GM18909 (cell line): ENCODE results near the gene SOCS6.

ENCODE experiments used
- ATAC-seq: cut with Tn5 transposase; IDR thresholded peaks from one replicate; pipeline ENCODE4 v1.9.1; 2021; ENCODE audit warnings: mild to moderate bottlenecking; ENCODE audit not compliant: unreplicated experiment, poor library complexity

SOCS6 gene

DNA sequence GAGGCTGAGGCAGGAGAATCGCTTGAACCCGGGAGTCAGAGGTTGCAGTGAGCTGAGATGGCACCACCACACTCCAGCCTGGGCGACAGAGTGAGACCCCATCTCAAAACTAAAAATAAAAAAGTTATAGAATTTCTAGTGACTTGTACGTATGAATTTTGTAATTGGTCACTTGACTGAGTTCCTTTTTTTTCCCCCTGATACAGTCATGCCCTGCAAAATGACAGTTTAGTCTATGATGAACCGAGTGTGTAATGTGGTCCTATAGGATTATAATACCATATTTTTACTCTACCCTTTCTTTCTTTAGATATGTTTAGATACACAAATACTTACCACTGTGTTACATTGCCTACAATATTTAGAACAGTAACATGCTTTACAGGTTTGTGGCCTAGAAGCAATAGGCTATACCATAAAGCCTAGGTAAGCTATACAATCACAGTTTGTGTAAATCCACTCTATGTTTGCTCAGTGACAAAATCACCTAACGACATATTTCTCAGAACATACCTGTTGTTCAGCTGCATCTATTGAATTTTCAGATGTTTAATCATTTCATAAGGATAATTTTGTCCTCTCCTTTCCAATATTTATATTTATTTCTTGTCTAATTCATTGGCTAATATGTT lies 25.4 kb downstream of the SOCS6 start:
- ATAC-seq, result no peak

DNA sequence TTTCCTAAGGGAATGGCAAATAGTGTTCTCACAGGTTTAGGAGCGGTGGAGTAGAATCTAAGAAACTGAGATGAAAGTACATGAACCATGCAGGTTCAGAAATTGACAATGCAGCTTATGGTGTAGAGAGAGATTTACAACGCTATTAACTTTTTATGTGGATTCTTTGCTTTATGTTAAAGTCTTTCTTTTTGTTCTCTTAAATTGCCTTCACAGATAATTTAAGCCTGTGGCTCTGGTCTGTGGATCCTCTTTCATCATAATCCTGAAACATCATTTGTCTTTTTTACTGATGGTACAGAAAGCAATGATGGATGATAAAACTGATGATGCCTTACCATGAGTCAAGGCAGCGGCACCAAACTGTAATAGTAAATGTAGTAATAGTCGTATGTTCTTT lies 30.3 kb downstream of the SOCS6 start:
- no peak for ATAC-seq

DNA sequence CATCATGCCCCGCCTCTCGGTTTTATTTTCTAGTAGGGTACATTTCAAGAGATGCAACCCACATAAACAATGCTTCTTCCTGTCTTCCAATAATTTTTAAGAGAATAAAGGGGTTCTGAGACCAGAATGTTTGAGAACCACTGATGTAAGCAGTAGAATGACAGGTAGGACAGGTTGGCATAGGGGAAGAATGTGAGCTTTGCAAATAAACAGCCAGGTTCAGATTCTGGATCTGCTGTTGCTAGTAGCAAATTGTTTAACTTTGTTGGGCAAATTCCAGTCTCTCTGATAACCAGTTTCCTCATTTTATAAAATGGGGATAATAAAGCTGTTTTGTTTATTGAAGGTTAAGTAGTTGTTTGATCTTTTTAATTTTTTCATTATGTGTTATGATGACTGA lies 32.8 kb downstream of the SOCS6 start:
- ATAC-seq, result no peak

DNA sequence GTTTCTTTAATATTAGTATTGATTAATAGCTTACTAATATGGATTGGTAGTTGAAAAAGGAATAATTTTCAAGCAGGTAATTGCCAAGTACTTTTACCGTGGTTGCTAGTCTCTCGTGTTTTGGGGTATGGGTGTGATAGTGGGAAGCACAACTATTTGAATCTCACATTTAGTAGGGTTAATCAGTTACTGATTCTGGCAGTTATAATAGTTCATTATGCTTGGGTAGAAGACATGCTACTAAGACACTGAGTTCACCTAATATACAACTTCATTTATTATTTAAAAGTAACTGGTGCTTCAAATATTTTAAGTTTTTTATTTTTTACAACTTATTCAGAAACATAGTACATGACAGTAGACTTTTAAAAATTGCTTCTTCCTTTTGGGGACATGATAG lies 33.5 kb downstream of the SOCS6 start:
- ATAC-seq, result no peak

DNA sequence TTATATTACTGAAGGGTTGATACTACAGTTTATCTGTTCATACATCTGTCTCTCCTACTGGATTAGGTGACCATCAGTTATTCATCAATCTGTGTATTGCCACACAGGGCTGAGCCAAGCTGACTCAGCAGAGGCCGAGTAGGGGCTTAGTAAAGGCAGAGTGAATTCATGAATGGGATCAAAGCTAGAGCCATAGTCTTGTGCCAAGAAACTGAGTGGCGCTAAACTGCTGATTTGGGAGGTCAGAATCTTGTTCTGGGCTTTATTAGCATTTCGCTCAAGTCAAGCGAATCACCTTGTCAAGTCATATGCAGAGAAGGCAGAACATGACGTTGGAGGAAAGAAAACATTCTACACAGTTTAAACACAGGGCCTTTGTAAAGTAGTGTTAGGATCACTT lies 34.1 kb downstream of the SOCS6 start:
- no peak for ATAC-seq

DNA sequence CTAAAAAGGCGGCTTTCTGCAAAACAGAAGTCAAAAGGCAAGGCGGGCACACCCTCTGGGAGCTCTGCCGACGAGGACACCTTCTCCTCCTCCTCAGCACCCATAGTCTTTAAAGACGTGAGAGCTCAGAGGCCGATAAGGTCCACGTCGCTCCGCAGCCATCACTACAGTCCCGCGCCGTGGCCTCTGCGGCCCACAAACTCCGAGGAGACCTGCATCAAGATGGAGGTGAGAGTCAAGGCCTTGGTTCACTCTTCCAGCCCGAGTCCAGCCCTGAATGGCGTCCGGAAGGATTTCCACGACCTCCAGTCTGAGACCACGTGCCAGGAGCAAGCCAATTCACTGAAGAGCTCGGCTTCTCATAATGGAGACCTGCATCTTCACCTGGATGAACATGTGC lies 36.1 kb downstream of the SOCS6 start:
- no peak for ATAC-seq

DNA sequence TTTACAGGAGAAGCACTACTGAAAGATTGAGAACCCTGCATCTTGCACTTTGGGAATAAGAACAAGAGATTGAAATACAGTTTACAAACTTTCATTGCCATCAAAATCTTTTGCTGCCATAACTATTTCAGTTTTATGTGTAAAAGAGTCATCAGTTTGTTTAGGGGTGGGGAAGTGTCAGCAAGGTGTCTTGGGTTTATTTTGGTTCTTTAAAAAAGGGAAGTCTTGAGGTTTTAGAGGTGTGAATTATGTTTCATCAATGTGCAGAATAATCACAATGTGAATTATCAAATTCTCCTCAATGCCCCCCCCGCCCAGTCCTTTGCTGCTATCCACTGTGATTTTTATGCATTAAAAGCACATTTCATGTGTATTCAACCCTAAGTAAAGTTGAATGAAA lies 37.4 kb downstream of the SOCS6 start:
- no peak for ATAC-seq

DNA sequence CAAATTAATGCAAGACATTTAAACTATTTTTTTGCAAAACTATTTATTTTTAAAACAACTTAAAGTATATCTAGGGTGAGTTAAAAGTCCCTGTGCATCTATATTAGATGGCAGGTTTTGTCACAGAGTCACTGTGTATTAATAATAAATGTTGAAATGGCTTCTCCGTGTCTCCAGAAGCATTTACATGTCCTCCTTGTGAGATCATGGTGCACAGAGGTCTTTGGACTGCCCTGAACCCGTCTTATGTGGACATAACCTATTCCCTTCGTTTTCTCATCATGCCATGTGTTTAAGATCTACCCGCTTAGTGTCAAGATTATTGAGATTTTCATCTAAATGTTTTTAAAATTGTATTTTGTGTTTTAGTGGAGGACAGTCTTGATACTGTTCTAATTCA lies 39.3 kb downstream of the SOCS6 start:
- ATAC-seq, result no peak

DNA sequence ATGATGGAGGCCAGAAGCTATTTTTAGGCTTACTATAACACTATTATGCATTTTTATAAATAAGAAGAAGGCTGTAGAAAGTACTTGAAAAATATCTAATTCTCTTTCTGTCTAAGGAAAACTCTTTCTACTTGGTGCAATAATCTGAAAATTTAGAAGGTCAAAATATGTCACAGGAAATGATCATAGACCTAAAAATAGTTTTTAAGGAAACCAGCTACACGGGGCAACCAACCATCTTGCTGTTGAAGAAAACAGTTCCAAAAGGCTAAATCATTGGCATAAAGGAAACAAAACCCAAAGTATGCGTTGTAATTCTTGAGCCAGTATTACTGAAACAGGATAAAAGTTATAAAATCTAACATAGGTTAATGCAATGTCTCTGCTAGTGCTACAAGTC lies 40.2 kb downstream of the SOCS6 start:
- ATAC-seq, result no peak

DNA sequence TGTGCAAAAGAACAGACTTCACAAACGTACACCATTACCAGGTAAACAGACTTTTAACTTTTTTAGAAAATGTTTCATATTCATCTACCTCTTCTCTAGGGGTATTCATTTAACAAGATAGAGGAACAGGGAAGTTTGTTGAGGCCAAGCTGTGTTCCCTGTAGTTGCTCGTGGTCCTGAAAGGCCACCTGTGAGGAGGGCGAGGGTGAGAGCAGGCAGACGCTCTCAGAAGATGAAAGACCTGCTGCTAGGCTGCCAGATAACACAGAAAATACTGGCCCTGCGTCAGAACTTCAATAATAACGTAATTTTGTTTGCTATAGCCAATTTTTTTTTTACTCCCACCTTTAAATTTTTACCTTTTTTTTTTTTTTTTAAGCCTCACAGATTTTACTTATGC lies 42.0 kb downstream of the SOCS6 start:
- ATAC-seq, result no peak

DNA sequence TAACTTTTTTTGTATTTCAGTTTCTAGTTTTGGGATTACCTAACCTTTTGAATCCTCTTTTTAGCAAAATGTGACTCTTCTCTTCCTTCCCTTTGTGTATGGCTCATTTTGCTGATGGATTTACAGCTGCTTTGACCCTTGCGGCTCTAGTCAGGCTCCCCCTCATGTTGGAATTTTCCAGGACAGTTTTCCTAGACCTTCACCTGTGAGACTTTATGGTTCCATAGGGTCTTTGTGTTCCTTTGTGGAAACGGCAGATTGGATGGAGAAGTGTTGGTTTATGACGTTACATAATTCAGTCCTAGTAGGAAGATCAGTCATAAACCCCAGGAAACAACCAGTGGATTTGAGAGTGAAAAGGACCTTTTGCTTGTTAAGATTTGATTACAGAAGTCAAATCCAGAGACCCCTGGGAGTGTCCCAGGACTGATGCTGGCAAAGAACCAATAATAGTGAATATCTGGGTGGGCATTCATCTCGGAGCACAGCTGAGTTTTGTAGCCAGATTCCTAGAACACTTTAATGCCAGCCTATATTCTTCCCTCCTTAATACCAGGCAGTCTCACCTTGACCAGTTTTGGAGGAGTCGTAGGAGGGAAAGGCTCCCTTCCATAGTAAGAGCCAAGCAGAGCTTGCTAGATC lies 42.7 kb downstream of the SOCS6 start:
- no peak for ATAC-seq

DNA sequence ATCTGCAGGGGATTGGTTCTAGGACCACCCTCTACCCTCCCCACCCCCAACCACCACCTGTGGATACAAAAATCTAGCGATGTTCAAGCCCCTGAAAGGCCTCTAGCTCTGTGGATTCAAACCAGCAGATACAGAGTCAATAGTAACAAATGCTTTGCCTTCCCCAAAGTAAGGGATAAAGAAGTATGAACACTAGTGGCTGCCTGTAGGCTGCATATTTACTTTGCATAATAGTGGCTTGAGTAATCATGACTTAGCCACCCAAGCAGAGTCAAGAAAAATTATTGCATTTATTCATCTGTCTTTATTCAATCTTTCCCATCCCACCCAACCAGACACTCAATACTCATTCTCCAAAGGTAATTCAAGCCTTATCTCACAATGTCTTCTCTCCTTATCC lies 43.8 kb downstream of the SOCS6 start:
- ATAC-seq, result no peak

DNA sequence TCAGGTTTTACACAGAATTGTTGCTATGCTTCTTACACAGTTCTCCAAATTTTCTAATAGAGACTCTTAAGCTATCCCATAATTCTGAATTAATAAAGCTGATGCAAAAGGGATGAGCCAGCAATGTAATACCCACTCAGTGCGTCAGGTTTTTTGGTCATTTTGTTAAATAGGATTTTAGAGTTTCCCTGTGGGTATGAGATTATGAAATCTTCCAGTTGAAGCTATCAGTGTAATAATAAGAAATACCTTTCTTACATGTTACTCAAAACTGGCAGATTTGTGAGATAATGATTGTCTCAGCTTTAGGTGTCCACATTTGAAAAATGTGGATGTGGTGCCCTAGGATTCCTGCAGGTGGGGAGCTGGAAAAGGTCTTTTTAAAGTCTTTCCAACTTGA lies 44.5 kb downstream of the SOCS6 start:
- no peak for ATAC-seq

DNA sequence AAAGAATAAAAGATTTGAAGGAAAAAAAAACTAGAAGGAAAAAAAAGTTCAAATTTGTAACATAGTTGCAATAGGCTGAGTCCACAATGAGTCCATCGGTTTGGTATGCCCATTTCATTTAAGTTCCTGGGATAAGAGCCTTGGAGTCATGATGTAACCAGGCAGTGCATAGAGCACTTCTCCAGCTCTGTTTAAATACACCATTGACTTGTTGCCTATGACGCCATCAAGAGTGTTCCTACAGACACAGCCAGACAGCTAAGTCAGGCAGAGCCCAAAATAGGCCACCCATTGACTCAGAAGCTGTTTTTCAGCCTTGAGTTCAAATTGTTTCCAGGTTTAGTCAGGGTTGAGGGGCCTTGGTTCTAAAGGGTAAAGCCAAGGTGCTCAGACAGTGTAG lies 44.9 kb downstream of the SOCS6 start:
- no peak for ATAC-seq

DNA sequence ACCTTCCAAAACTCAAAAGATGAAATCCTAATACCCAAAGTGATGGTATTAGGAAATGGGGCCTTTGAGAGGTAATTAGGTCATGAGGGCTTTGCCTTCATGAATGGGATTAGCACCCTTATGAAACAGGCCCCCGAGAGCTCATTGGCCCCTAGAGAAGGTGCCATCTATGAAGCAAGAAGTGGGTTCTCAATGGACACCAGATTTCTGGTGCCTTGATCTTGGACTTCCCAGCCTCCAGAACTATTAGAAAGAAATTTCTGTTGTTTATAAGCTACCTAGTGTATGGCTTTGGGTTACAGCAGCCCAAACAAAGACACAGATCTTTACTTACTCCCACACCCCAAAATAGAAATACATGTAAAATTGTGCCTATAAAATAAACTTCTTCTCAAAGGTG lies 45.4 kb downstream of the SOCS6 start:
- ATAC-seq, result no peak

DNA sequence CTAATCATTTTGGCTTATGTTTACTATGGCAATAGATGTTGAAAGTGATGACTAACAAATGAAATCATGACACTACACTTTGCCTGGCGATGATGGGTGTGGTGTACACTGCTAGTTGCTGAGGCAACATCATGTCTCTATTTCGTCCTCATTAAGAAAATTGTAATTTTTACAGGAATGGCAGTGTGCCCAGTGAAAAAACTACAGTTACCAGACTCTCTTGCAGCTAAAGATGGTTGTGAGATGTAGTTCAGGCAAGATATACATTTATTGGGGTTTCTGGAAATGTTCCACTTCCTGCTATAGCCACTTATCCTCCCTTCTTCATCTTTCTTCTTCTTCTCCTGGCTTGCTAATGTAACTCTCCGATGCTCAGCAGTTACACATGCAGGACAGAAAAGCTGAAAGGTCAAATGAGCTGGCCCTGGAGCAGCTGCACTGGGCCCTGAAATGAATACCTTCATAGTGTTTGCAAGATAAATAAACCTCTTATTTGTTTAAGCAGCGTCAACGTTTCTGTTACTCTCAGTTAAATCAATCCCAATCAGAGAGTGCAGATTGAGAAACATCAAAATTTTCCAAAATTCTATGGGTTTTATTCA lies 46.0 kb downstream of the SOCS6 start:
- ATAC-seq, result no peak

DNA sequence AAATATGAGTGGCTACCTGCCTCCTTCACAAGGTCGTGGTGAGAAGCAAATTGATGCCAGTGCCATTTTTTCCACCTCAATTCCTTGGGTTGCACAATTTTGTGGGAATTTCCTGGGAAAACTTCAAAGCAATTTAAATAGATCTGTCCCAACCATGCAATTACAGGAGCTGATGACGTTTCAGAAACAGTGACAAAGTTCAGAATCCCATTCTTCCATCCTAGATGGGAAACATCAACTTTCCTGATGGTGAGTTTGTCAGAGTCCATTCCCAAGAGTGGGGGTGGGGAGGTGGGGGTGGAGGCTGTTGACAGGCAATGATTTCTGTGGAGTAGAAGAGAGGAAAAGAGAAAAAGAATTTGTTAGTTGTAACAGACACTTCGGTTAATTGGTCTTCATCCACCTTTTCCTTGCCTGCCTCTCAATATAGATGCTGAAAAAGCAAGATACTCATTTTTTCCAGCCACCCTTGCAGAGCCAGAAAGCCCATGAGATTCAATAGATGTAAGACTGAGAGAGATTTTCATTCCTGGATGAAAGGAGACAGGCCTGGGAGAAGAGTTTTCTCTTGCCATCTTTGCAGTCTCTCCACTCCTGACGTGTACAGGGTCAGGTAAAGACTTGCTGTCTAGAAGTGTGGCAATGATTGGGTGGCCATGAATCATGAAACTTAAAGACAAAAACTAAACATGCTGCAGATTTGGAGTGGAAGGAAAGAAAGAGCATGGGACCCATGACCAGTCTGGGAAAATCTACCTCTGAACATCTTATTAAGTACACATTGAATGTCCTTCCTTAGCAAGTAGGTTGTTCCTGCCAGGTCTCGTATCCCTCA lies 47.3 kb downstream of the SOCS6 start:
- no peak for ATAC-seq

DNA sequence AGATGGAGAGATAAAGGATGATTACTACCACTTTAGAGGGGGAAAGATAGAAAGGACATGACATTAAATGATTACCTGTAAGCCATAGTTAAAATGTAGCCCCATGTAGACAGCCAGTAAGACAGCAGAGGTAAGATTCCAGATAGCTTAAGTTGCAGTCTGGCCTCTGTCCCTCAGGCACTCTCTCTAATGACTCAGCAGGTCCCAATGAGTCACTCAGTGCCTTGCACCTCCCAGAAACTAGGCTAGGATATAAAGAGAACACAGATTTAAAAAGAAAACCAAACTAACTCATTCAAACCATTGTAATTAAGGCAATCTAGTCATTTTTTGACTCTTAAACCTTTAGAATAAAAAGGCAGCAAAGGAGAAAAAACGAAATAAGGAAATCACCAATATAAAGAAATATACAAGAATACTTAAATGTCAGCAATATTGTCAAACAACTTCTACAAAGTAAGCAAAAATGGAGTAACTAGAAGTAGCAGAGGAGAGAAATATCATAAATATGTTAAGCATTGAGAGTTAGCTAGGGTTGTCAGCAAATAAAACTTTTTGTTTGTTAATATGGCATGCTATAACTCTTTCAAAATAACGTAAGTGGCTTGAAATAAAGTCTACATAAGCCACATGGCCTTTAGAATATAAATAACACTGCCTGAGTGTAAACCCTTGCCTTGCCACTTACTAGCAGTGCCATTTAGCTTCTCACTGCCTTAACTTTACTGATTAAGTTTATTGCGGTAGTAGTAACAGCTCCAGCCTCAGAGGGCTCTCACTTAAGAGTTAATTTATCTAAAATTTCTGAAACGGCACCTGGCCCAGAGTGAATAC lies 48.5 kb downstream of the SOCS6 start:
- no peak for ATAC-seq

DNA sequence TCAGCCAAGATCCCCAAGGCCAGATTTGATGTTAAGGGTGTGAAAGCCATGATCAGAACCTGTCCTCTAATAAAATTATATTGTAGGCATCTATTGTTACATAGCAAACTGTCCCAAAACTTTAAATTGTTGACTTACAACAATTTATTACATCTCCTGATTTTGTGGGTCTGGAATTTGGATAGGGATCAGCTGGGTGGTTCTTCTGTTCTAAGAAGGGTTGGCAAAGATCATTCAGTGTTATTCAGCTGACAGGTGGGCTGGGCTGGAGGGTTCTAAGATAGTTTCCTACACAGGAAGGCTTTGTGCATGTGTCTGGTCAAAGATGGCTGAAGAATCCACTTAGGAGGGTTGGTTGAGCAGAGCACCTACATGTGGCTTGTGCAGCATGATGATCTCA lies 50.0 kb downstream of the SOCS6 start:
- no peak for ATAC-seq

DNA sequence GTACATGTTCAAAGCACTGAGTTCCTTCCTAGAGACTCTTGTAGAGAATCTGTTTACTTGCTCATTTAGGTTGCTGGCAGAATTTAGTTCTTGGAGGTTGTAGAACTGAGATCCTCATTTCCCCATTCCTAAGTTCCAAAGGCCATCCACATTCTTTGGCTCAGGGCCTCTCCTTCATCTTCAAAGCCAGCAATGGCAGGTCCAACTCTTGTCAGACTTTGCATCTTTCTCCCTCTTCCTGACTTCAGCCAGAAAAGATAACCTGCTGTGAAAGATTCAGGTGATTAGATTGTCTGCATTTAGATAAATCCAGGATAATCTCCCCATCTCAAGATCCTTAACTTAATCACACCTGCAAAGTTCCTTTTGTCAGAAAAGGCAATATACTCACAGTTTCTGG lies 51.1 kb downstream of the SOCS6 start:
- ATAC-seq, result no peak
